ENCODE results near the gene BICRAL. TPM values are rescaled to one million over a fixed set of nuclear protein-coding genes. Genes with fewer than 3 reads are reported as not detected.

BICRAL gene
- total RNA-seq, result 4.8 and 7.5 TPM in 2 replicates

DNA sequence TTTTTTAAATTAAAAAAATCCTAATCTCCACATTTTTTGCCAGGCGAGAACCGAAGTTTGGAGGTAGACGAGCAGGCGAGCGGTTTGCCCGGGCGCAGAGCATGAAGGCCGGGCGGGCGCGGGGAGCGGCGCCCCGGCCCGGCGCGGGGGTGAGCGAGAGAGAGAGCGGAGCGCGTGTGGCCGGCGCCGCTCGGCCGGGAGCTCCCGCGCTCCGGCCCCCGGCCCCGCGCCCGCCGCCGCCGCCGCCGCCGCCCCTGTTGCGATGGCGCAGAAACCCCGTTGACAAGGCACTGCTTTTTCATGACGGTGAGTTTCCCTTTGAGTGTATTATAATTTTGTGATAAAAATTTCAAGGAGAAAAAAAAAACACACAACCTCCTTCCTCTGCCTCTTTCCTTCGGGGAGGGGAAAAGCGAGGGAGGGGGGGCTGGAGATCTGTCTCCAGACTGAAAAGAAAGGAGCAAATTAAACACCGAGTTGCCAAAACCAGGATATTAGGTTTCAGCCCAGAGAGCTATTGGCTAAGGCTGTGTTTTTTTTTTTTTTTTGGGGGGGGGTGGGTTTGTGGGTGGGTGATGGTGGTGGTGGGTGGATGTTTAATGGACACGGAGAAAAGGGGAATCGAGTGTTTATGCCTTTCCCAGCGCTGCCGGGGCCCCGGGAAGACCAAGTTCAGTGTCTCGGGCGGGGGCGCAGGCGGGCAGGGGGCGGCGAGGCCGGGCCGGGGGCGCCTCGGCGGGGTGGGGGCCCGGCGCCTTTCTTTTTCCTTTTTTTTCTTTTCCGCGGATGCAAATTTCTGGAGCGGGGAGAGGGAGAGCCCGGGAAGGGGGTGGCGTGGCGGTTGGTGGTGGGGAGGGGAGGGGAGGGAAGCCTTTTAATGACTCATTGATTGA lies at the start of gene BICRAL:
BICRAL (plus strand) TSS at position 257 of the 893 bp plus-strand sequence. CDS start 39,971 bp downstream, outside the sequence.

DNA sequence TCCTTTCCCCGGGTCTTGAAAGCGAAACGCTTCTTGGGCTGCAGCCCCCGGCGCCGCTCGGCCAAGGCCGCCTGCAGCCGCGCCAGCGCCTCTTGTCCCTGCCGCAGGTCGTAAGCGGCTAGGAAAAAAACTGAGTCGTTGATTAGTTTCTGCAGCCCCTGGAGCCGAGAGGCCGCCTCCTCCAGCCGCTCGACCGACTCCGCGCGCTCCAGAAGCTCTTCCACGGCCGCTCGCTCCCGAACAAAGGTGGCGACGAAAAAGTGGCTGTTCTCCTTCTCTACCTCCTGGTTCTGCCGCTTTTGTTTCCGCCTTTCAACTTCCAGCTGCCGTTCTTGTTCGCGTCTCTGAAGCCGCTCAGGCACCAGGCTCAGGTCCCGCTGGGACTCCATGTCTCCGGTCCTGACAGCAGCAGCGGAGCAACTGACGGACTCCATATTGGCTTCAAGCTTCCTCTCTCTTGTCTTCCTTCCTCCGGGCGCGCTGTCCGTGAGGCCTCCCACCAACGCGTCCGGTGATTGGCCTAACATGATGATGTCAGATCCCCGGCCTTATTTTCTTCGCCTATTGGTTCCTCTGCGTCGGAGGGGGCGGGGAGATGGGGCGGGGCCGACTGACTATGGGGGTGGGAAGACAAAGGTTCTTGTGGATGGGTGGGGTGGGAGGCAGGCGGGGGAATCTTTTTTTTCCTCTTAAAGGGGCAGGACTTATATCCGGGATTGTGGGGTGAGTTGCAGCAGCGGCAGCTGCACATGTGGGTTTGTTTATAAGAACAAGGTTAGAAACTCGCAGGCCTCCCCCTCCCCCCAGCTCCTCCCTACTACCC lies 36.0 kb upstream of the BICRAL start, which contains the start of gene TBCC:
TBCC (minus strand) TSS at position 464 of the 823 bp plus-strand sequence; CDS start at position 434, 30 bp downstream.

DNA sequence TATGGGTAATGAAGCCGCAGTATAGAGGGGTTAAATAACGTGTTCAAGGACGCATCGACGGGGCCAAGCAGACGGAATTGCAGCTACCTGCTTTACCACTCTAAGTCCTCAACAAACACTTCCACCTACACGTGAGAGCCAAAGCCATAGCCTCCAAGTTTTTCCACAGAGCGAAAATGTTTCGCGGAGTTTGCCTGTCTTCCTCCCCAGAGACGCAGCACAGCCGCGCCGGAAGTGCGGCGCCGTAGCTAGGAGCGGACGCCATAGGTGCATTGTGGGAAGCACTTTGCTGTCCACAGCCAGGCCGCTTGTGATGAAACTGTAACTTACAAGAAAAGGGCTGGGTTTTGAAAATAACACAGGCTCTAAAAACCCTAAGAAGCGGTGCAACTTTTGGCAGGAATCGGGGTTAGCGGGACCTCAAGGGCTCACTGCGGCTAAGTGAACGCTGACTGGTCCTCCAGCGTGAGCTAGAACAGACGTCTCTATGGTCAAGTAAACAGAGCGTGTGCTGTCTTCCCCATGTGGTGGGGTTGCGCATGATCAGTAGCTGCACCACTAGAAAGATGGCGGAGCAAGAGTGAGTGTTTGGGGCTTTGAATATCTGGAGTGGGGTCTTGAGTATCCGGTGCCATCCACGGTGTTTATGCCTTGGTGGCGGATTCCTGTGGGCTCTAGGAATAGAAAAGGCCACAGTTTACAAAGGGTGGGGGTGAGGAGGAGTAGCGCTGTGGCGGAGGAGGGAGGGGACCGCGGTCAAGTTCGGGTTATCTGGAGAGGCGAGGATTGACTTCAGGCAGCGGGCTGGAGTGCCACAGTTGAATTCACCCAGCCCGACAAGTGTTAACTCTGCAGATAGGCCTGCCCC lies 97.8 kb downstream of the BICRAL start, which contains the start of gene RPL7L1:
RPL7L1 (plus strand) TSS at position 245 of the 868 bp plus-strand sequence; CDS start at position 540, 295 bp downstream.

DNA sequence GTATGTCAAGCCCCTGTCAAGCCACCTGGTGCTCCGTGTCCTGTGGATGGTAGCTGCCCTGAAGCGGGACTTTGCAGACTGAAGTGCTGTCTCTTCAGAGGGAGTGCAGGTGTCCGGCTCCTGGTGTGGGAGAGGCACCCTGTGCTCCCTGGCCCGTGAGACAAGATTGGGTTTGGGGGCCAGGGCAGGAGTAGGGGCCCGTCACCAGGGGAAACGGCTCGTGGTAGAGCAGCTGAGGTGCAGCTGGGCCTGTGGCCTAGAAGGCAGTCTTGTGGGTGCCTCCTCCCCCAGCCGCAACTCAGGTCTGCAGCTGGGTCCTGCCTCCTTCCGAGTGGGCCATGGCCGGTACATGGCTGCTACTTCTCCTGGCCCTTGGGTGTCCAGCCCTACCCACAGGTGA lies 133.9 kb downstream of the BICRAL start, which contains the start of gene PTCRA:
PTCRA (plus strand) TSS at position 322 of the 400 bp plus-strand sequence; CDS start at position 339, 17 bp downstream.

Other genes starting within 250 kb of the BICRAL start
- gene UBR2, start 218.0 kb upstream of the BICRAL start, total RNA-seq, result 27.7 and 38.0 TPM in 2 replicates
- gene PRPH2, start 59.5 kb upstream of the BICRAL start, total RNA-seq, result 0.28 TPM in 1 of 2 replicates, not detected in the other
- gene TBCC, start 35.9 kb upstream of the BICRAL start, total RNA-seq, result 25.5 and 32.5 TPM in 2 replicates
- 140 and 154 TPM in 2 replicates for gene RPL7L1, start 97.6 kb downstream of the BICRAL start, total RNA-seq
- not detected in 2 replicates for gene PTCRA, start 134.0 kb downstream of the BICRAL start, total RNA-seq
- gene CNPY3, start 147.4 kb downstream of the BICRAL start, total RNA-seq, result 17.1 and 42.9 TPM in 2 replicates
- 0.34 TPM in 1 of 2 replicates, not detected in the other for gene GNMT, start 178.7 kb downstream of the BICRAL start, total RNA-seq
- 43.1 and 59.4 TPM in 2 replicates for gene PEX6, start 197.1 kb downstream of the BICRAL start, total RNA-seq
- 18.5 and 27.2 TPM in 2 replicates for gene PPP2R5D, start 202.5 kb downstream of the BICRAL start, total RNA-seq
- 34.1 and 52.6 TPM in 2 replicates for gene MEA1, start 231.9 kb downstream of the BICRAL start, total RNA-seq
- 52.4 and 53.3 TPM in 2 replicates for gene KLHDC3, start 232.2 kb downstream of the BICRAL start, total RNA-seq
- gene RRP36, start 239.6 kb downstream of the BICRAL start, total RNA-seq, result 85.1 and 91.3 TPM in 2 replicates